MCF 10A (cell line): ENCODE measurements around the gene LGI1. TPM values are rescaled to one million over a fixed set of nuclear protein-coding genes. Genes with fewer than 3 reads are reported as not detected.

Experiments
- BruUV-seq: library from RNA; stranded (reverse); fragments of 400-500 nt; replicated peaks from 2 replicates; lab custom pipeline; 2021; lab: Mats Ljungman, UMichigan
- CTCF ChIA-PET: fragments of 300-600 bp; sonication (Branson Sonifier 250); formaldehyde crosslinking; extraction: SDS; loops from one replicate; lab custom pipeline; 2021; ENCODE audit warnings: antibody characterized with exemption, inconsistent platforms; lab: Yijun Ruan, JAX
- POLR2A ChIA-PET: fragments of 300-600, 350-650 bp; sonication (Branson Sonifier 250); formaldehyde crosslinking; extraction: SDS; loops from one replicate; lab custom pipeline; 2020; ENCODE audit warnings: antibody characterized with exemption, inconsistent platforms; lab: Yijun Ruan, JAX
- DNase-seq: peaks from one replicate; pipeline ENCODE4 v3.0.0-alpha.2; 2018; ENCODE audit not compliant: unreplicated experiment
- H3K27ac Mint-ChIP-seq: one replicate; pipeline ENCODE4 v1.8.0; 2022; ENCODE audit warnings: mild to moderate bottlenecking, low read depth, mixed read lengths; ENCODE audit not compliant: unreplicated experiment
- H3K27me3 Mint-ChIP-seq: one replicate; pipeline ENCODE4 v1.8.0; 2022; ENCODE audit warnings: mixed read lengths; ENCODE audit not compliant: insufficient read depth, unreplicated experiment
- H3K36me3 Mint-ChIP-seq: one replicate; pipeline ENCODE4 v1.8.0; 2022; ENCODE audit warnings: mild to moderate bottlenecking, moderate library complexity, mixed read lengths; ENCODE audit not compliant: insufficient read depth, unreplicated experiment
- H3K4me1 Mint-ChIP-seq: one replicate; pipeline ENCODE4 v1.8.0; 2022; ENCODE audit warnings: mixed read lengths; ENCODE audit not compliant: insufficient read depth, unreplicated experiment
- H3K4me3 Mint-ChIP-seq: one replicate; pipeline ENCODE4 v1.8.0; 2022; ENCODE audit warnings: mild to moderate bottlenecking, moderate library complexity, mixed read lengths; ENCODE audit not compliant: unreplicated experiment
- H3K9me3 Mint-ChIP-seq: one replicate; pipeline ENCODE4 v1.8.0; 2022; ENCODE audit warnings: mixed read lengths; ENCODE audit not compliant: unreplicated experiment
- intact Hi-C: fragments of 100-400 bp; cut with micrococcal nuclease; formaldehyde crosslinking; loops from 2 replicates; pipeline ENCODE4 v1.14.1; 2022
- total RNA-seq: library from RNA; stranded (reverse); gene quantifications from 2 replicates; pipeline ENCODE4 v1.2.3, GENCODE V29; 2022
- TF ChIP-seq, protein P1 (sequence below): fragments of 200-600 bp; IDR thresholded peaks from one replicate; pipeline ENCODE4 v1.8.0; 2022; ENCODE audit warnings: antibody characterized with exemption, mild to moderate bottlenecking; ENCODE audit not compliant: unreplicated experiment

LGI1 gene
- total RNA-seq, 1 experiment from 2014 or later = not detected

- no peaks in the 10 kb centered on the region for H3K4me1 Mint-ChIP-seq
- DNase-seq = no peak
- H3K4me3 Mint-ChIP-seq = no peak overlapping the region
- H3K36me3 Mint-ChIP-seq = no peaks in the 10 kb centered on the region
- TF ChIP-seq, protein P1, sequence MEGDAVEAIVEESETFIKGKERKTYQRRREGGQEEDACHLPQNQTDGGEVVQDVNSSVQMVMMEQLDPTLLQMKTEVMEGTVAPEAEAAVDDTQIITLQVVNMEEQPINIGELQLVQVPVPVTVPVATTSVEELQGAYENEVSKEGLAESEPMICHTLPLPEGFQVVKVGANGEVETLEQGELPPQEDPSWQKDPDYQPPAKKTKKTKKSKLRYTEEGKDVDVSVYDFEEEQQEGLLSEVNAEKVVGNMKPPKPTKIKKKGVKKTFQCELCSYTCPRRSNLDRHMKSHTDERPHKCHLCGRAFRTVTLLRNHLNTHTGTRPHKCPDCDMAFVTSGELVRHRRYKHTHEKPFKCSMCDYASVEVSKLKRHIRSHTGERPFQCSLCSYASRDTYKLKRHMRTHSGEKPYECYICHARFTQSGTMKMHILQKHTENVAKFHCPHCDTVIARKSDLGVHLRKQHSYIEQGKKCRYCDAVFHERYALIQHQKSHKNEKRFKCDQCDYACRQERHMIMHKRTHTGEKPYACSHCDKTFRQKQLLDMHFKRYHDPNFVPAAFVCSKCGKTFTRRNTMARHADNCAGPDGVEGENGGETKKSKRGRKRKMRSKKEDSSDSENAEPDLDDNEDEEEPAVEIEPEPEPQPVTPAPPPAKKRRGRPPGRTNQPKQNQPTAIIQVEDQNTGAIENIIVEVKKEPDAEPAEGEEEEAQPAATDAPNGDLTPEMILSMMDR = no peak
- no peak overlapping the region for H3K27ac Mint-ChIP-seq
- H3K27me3 Mint-ChIP-seq = no peaks in the 10 kb centered on the region
- no peaks in the 10 kb centered on the region for H3K9me3 Mint-ChIP-seq
- intact Hi-C loops = no loop called here
- BruUV-seq = no TSS peak
- CTCF ChIA-PET = interaction anchor here (1.0 to 1.7 kb wide), 4 partner anchors 31 to 75 kb away, joined by 3 to 12 read pairs (median 3); partner anchors contain the start of gene FRA10AC1
- POLR2A ChIA-PET = no interaction called here
These were observed 19.4 kb downstream of the LGI1 start for GRCh38 chr10:93777092-93777491.

DNA sequence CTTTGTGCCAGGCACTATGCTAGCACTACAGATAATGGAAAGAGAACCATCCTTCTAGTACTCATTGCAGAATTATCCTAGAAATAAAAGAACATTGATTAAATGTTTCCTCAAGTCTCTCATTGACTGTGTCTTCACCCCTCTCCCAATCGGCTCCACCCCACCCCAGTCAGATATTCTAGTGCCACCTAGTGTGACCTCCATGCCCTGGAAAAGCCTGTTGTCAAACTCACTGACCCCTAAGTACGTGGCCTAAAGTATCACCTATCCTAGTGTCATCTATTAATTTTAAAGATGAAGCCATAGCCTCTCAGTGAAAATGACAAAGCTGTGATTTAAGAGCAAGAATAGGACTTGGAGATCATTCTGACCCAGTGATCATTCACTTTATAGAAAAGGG lies 26.3 kb downstream of the LGI1 start:
- Mint-ChIP-seq H3K4me1 (no peaks in the 10 kb centered on the region), H3K27me3 (peaks cover 6% of the 10 kb centered on the region), H3K4me3 (no peak overlapping the region), H3K9me3 (no peaks in the 10 kb centered on the region), H3K27ac (no peak overlapping the region), H3K36me3 (no peaks in the 10 kb centered on the region)
- TF ChIP-seq, protein P1 = no peak
- intact Hi-C loops = no loop called here
- ChIA-PET CTCF (interaction anchor here (0.7 to 1.8 kb wide), 2 partner anchors 32 to 75 kb away, joined by 3 to 8 read pairs; no protein-coding TSS in a partner anchor), POLR2A (no interaction called here)
- no TSS peak for BruUV-seq
- no peak for DNase-seq

DNA sequence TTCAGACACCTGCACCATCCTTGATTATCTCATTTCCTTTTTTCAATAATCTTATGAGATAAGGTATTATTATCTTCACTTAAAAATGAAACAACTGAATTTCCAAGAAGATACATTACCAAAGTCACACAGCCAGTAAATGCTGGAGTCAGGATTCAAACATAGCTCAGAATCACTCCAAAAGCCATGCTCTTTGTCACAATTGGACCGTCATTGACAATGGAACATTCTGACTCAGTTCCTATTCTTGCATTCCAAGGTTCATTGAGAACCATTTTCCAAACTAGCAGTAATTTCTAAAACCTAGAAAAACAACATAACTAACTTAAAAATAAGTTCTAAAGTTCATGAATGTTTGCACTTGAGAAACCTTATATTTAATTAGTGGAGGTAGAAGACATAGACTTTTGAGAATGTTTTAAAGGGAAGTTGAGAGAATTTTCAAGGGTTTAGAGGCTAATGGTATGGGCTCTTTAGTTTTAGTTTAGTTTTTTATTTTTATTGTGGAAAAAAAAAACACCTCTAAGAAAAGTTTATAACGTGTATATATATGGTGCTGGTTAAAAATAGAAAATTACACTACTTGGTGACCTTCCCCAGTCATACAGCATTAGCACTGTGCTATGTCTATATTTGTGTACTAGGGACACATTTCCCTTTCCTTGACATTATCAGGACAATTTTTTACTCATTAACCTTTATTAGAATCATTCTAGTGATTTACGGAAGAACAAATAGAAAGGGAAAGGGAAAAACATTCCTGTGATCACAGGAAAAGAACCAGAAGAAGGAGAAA lies 30.9 kb downstream of the LGI1 start:
- Mint-ChIP-seq H3K36me3 (no peaks in the 10 kb centered on the region), H3K4me3 (no peak overlapping the region), H3K4me1 (no peaks in the 10 kb centered on the region), H3K9me3 (no peaks in the 10 kb centered on the region), H3K27me3 (peaks cover 13% of the 10 kb centered on the region), H3K27ac (no peak overlapping the region)
- TF ChIP-seq, protein P1 = no peak
- no peak for DNase-seq
- CTCF ChIA-PET = no interaction called here
- intact Hi-C loops = no loop called here
- POLR2A ChIA-PET = no interaction called here
- no TSS peak for BruUV-seq

GRCh38 chr10:93790439-93790838 lies 32.7 kb downstream of the LGI1 start:
- H3K9me3 Mint-ChIP-seq = no peaks in the 10 kb centered on the region
- H3K4me3 Mint-ChIP-seq = no peak overlapping the region
- intact Hi-C loops = no loop called here
- H3K27me3 Mint-ChIP-seq = peaks cover 13% of the 10 kb centered on the region
- ChIA-PET CTCF (no interaction called here), POLR2A (no interaction called here)
- no peak overlapping the region for H3K27ac Mint-ChIP-seq
- no peaks in the 10 kb centered on the region for H3K36me3 Mint-ChIP-seq
- H3K4me1 Mint-ChIP-seq = no peaks in the 10 kb centered on the region
- no TSS peak for BruUV-seq
- DNase-seq = no peak
- TF ChIP-seq, protein P1 = no peak
